GM18519 (cell line): Measurements from ENCODE around the gene DNAH8.
"Not testable (repeated sequence)": the region's sequence is repeated elsewhere in the genome, so short reads cannot be mapped to it uniquely, and the experiment has no call there.

Experiments
- ATAC-seq: cut with Tn5 transposase; IDR thresholded peaks from one replicate; pipeline ENCODE4 v1.9.1; 2021; ENCODE audit warnings: mild to moderate bottlenecking, moderate library complexity; ENCODE audit not compliant: unreplicated experiment, low FRiP score

The DNAH8 gene

GRCh38 chr6:38792356-38792755 lies 77.2 kb downstream of the DNAH8 start:
- ATAC-seq: no peak

- ATAC-seq: no peak
Observed at GRCh38 chr6:38794682-38795081, 79.6 kb downstream of the DNAH8 start.

- ATAC-seq: no peak
Observed at GRCh38 chr6:38796006-38796405, 80.9 kb downstream of the DNAH8 start.

DNA sequence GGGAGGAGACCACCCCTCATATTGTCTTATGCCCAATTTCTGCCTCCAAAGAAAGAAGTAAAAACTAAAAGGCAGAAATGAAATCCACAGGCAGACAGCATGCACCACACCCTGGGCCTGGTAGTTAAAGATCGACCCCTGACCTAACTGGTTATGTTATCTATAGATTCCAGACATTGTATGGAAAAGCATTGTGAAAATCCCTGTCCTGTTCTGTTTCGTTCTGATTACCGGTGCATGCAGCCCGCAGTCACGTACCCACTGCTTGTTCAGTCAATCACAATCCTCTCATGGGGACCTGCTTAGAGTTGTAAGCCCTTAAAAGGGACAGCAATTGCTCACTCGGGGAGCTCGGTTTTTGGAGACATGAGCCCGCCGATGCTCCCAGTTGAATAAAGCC lies 81.3 kb downstream of the DNAH8 start:
- ATAC-seq: not testable (repeated sequence)

DNA sequence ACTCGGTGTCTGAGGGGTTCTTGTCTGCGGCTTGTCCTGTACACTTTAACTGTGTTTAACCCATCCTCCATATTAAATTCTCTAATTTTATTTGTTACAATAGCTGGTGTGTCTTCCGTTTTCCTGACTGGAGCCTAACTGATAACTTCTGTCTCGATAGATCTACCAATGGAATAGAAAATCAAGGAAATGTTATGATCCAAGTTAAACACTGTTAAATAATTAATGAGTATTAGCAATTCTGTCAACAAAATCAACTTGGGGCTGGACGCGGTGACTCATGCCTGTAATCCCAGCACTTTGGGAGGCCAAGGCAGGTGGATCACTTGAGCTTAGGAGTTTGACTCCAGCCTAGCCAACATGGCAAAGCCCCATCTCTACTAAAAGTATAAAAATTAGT lies 81.7 kb downstream of the DNAH8 start:
- ATAC-seq: no peak

DNA sequence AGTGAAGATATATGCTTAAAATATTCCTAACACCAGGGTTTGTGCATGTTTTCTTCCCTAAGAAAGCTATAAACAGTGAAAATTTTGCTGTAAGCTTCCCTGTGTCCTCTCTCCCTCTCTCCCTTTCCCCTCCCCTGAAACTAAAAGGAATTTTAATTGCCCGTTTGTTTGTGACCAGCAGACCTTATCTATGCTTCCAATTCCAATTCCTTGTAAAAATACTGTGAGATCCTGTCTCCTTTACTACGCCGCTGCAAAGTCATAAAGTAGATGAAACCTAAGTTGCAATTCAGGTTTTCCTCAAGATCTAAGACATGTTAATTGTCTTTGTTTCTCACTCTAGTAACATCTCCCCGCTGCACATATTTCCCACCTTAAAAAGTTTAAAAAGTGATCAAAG lies 82.3 kb downstream of the DNAH8 start:
- ATAC-seq: no peak

DNA sequence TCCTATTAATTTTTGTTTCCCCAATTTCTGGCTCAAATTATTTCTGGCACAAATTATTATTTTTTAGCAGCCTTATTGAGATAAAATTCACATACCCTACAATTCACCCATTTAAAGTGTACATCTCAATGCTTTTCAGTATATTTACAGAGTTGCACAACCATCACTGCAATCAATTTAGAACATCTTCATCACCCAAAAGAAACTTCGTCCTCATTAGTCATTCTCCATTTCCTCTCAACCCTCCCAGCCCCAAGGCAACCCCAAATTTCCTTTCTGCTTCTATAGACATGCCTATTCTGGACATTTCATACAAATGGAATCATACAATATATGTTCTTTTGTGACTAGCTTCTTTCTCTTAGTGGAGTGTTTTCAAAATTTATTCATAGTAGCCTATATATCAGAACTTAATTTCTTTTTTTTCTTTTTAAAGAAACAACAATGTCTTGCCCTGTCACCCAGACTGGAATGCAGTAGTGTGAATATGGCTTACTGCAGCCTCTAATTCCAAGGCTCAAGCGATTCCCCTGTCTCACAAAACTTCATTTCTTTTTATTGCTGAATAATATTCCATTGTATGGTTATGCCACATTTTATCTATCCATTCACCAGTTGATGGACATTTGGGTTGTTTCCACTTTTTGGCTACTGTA lies 84.5 kb downstream of the DNAH8 start:
- ATAC-seq: no peak

- no peak for ATAC-seq
Observed at GRCh38 chr6:38801305-38801704, 86.2 kb downstream of the DNAH8 start.

DNA sequence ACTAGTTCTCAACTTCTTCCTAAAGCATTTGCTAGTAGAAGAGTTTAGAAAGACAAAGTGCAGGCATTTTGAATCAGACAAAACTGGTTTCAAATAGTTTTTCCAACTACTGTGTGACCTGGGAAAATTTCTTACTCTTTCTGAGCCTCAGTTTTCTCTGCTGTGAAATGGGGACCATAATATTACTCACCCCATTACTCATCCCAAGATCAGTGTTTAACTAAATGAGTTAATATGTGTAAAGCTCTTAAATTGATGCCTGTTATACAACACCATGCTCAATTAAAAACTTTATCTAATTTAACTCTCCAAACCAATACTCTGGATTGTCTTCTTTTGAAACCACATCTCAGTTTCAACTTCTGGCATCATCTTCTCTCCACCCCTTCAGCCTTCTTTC lies 87.4 kb downstream of the DNAH8 start:
- ATAC-seq: no peak

DNA sequence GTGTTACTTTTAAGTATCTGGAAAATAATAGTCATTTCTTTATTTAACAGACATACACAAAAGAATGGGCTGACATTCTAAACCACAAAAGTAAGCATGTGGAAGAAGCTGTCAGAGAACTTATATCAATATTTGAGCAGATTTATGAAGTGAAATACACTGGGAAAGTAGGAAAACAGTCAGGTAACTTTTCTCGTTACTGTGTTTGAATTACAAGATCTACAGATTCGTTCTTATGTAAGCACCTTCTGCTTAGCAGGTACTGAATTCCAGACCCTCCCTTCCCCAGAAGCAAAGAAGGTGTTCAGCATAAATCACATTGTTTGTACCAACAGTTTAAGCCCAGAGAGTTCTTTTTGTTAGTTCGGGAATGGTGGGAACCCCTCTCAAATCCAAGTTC lies 88.0 kb downstream of the DNAH8 start:
- no peak for ATAC-seq

- no peak for ATAC-seq
Observed at GRCh38 chr6:38804358-38804757, 89.2 kb downstream of the DNAH8 start.

DNA sequence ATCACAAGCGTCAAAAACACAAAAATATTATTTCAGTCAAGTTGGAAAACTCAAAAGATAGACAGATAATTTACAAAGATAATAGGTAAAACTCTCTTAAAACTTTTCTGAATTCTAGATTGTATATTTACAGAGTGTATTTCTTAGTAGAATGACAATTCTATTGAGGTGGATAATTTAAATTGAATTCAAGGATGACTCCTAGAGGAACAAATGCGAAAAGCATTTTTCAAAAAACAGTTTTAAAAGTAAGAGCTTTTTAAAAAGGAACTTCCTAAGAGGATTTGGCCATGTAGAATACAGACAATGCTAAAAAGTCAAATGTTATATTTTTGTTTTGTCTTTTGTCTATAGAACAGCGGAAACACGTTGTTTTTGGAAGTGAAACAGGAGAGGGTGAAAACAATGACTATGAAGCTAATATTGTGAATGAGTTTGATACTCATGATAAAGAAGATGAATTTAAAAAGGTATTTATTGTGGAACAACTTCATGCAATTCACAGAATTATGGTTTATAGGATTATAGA lies 90.1 kb downstream of the DNAH8 start:
- ATAC-seq: no peak

DNA sequence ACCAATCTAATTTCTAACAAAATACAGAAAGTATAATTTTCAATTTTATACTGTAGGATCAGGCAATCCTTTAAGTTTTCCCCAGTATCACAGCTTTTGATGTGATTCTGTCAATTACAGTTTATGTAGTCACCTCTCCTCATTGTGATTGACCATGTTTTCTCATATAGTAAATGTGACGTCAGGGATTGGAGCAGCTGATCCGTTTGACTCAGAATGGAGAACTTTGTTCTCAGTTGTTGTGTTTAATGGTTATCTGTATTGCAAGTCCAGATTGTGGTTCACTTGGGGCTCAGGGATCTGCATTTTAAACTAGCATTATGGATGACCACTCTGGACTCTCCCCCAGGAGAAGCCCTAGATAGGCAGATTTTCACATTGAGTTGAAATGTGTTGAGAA lies 90.6 kb downstream of the DNAH8 start:
- no peak for ATAC-seq

DNA sequence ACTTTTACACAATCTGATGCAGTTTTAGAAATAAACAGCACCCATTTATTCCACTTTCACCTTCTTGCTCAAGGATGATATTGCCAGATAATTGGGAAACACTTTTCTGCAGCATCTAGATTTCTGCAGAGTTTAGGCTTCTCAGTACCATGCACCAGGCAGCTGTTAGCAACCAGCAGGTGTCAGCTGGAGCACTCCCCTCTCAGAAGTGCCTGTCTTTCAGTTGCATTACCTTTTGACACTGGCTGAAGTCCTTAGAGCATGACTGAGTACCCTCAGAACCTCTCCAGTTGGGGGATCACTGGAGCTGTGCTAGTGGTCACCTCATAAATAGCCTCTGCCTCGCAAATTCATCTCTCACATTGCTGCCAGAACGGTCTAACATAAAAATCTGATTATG lies 91.2 kb downstream of the DNAH8 start:
- ATAC-seq: no peak

DNA sequence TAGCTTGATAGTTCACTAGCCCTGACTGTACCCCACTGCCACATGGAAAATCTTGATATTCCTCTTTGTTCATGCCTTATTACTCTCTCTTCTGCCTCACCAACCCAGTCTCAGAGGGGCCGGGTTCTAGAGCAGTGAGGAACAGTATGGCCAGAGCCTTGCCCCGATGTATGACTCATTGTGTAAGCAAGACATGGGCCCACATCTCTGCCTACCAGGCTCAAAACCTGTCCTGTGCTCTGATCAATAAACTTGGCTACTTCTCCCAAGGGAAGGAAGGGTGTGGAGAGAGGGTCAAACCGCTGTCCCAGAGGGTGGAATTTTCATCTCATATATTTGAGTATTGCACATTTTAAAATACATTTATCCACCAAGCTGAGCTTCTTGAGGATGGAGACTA lies 91.7 kb downstream of the DNAH8 start:
- ATAC-seq: no peak

- no peak for ATAC-seq
Observed at GRCh38 chr6:38808039-38808438, 92.9 kb downstream of the DNAH8 start.

GRCh38 chr6:38813041-38813823 lies 98.1 kb downstream of the DNAH8 start:
- ATAC-seq: no peak

GRCh38 chr6:38814761-38815160 lies 99.7 kb downstream of the DNAH8 start:
- ATAC-seq: no peak

DNA sequence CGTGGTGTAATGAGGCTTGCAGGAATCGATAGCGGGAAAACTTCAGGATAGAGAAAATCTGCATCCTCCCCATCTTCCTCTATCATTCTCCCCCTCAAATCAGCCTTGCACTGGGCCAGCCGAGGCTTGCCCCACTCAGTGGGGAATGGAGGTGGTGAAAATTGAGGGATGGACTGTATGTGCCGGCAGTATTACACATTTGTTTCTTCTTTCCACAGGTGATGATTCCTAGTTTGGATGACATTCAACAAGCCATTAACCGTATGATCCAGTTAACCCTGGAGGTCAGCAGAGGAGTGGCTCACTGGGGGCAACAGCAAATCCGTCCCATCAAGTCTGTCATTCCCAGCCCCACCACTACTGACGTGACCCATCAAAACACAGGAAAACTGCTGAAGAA lies 100.1 kb downstream of the DNAH8 start:
- no peak for ATAC-seq

DNA sequence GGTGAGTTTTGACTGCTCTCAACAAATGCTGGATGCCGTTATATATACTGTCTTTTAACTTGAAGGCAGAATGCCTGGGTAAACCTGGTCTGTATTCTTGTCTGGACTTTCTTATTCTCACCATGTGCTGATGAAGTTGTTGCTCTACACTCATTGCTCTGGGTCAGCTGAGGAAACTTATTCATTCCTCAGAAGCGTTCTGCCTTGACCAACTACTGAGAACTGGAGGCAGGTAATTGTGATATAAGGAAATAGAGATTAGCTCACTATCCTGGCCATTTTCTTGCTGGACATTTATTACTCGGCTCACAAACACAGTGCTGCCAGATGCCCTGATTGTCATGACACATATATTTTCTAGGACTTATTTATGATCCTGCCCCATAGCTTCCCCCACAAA lies 103.6 kb downstream of the DNAH8 start:
- no peak for ATAC-seq

GRCh38 chr6:38822963-38823362 lies 107.9 kb downstream of the DNAH8 start:
- no peak for ATAC-seq
